HepG2 (cell line): ENCODE measurements around the gene TMEM108. TPM values are rescaled to one million over a fixed set of nuclear protein-coding genes. Genes with fewer than 3 reads are reported as not detected.

Experiments
- ATAC-seq: fragments of 200-7000 bp; cut with Tn5 transposase; 3 replicates; pipeline ENCODE4 v1.9.1; 2020; ENCODE audit warnings: mild to moderate bottlenecking, moderate library complexity
- BruUV-seq: library from RNA; stranded (reverse); fragments of 400-500 nt; replicated peaks from 2 replicates; lab custom pipeline; 2021; lab: Mats Ljungman, UMichigan
- CTCF ChIA-PET: fragments of 300-600 bp; formaldehyde crosslinking; extraction: SDS; loops from one replicate; lab custom pipeline; 2021; ENCODE audit warnings: low total read pairs, inconsistent platforms, low intra/inter-chr PET ratio; lab: Yijun Ruan, JAX
- POLR2A ChIA-PET: fragments of 350-600 bp; sonication (Branson Sonifier 250); formaldehyde crosslinking; loops from one replicate; lab custom pipeline; 2020; ENCODE audit warnings: antibody characterized with exemption, inconsistent platforms; lab: Yijun Ruan, JAX
- DNase-seq: peaks from one replicate; pipeline ENCODE4 v3.0.0-alpha.2; 2015; ENCODE audit warnings: low spot score
- FAIRE-seq: peaks from 3 replicates; lab custom pipeline; 2011; peaks lifted over from hg19 to GRCh38; lab: Jason Lieb, UNC
- H2AFZ ChIP-seq: one replicate; pipeline ENCODE4 v1.6.1; 2011; ENCODE audit warnings: low read length, inconsistent platforms
- H3K27ac ChIP-seq: fragments of 300-600 bp; 3 replicates; pipeline ENCODE4 v1.8.0; 2011; ENCODE audit warnings: mixed run types, mild to moderate bottlenecking, mixed read lengths, low read length, inconsistent platforms; ENCODE audit not compliant: insufficient read depth; ENCODE audit errors: extremely low read length
- H3K27me3 ChIP-seq, 2 experiments: fragments of 200-600 bp in 1 of 2; 2 replicates in 1 of 2; 3 replicates in 1 of 2; pipeline versions ENCODE4 v1.6.0 to v1.8.0; 2011; ENCODE audit warnings: low read length in 2 of 2, mild to moderate bottlenecking in 2 of 2, moderate library complexity in 2 of 2, inconsistent platforms in 1 of 2; ENCODE audit not compliant: insufficient read depth in 2 of 2, control insufficient read depth in 1 of 2
- H3K36me3 ChIP-seq, 2 experiments: fragments of 200-600 bp in 1 of 2; replicated peaks in 1 of 2; 2 replicates in 1 of 2; 3 replicates in 1 of 2; pipeline versions ENCODE4 v1.5.1 to v1.8.0; 2011; ENCODE audit warnings: low read length in 2 of 2, inconsistent platforms in 1 of 2; ENCODE audit not compliant: insufficient read depth in 2 of 2, control insufficient read depth in 1 of 2
- H3K4me1 ChIP-seq: 2 replicates; pipeline ENCODE4 v1.5.1; 2012; ENCODE audit warnings: low read length, inconsistent platforms; ENCODE audit not compliant: insufficient read depth
- H3K4me2 ChIP-seq: 2 replicates; pipeline ENCODE4 v1.6.0; 2011; ENCODE audit warnings: low read depth, low read length, inconsistent platforms
- H3K4me3 ChIP-seq, 3 experiments: fragments of 200-600 bp in 1 of 3; sonication (generic), shearing (Covaris generic) in 1 of 3; replicated peaks in 1 of 3; 2 replicates each; pipeline ENCODE4 v1.5.1; 2011 to 2016; ENCODE audit warnings: low read length in 3 of 3, inconsistent platforms in 2 of 3, low read depth in 2 of 3, mild to moderate bottlenecking in 2 of 3, control low read depth in 1 of 3, mixed read lengths in 1 of 3; ENCODE audit not compliant: insufficient read depth in 1 of 3
- H3K79me2 ChIP-seq: one replicate; pipeline ENCODE4 v1.6.1; 2011; ENCODE audit warnings: low read length, inconsistent platforms; ENCODE audit not compliant: insufficient read depth
- H3K9ac ChIP-seq: 2 replicates; pipeline ENCODE4 v1.6.0; 2011; ENCODE audit warnings: mild to moderate bottlenecking, low read depth, low read length, inconsistent platforms; ENCODE audit not compliant: insufficient read depth
- H3K9me3 ChIP-seq: 2 replicates; pipeline ENCODE4 v1.5.1; 2012; ENCODE audit warnings: mild to moderate bottlenecking, low read length
- H4K20me1 ChIP-seq: 2 replicates; pipeline ENCODE4 v1.6.0; 2011; ENCODE audit warnings: inconsistent platforms, mild to moderate bottlenecking, low read length, moderate library complexity; ENCODE audit not compliant: insufficient read depth
- BCL3 ChIP-seq: sonication (generic); formaldehyde crosslinking; IDR thresholded peaks from 2 replicates; pipeline ENCODE4 v1.5.1; 2020; ENCODE audit warnings: mild to moderate bottlenecking, missing genetic modification reagents, moderate library complexity
- DDIT3 ChIP-seq: sonication (generic); formaldehyde crosslinking; IDR thresholded peaks from 2 replicates; pipeline ENCODE4 v1.4.0; 2020; ENCODE audit warnings: mild to moderate bottlenecking, missing genetic modification reagents
- FOXK2 ChIP-seq: fragments of 450-650 bp; IDR thresholded peaks from 2 replicates; pipeline ENCODE4 v1.6.1; 2016
- KLF9 ChIP-seq: IDR thresholded peaks from 2 replicates; pipeline ENCODE4 v1.6.1; 2016; ENCODE audit warnings: low read depth
- NKX3-1 ChIP-seq: sonication (generic); formaldehyde crosslinking; IDR thresholded peaks from 2 replicates; pipeline ENCODE4 v1.5.0; 2020; ENCODE audit warnings: missing genetic modification reagents
- NR2F2 ChIP-seq: IDR thresholded peaks from 2 replicates; pipeline ENCODE4 v1.6.1; 2012; ENCODE audit warnings: low read depth, inconsistent platforms, borderline replicate concordance
- PAX8 ChIP-seq: sonication (generic); formaldehyde crosslinking; IDR thresholded peaks from 2 replicates; pipeline ENCODE4 v1.8.0; 2022; ENCODE audit warnings: mild to moderate bottlenecking, missing genetic modification reagents, borderline replicate concordance
- ZBTB37 ChIP-seq: sonication (generic); formaldehyde crosslinking; IDR thresholded peaks from 2 replicates; pipeline ENCODE4 v1.4.0; 2020; ENCODE audit warnings: mild to moderate bottlenecking, missing genetic modification reagents
- ZNF343 ChIP-seq: sonication (generic); formaldehyde crosslinking; IDR thresholded peaks from 2 replicates; pipeline ENCODE4 v1.4.0; 2020; ENCODE audit warnings: mild to moderate bottlenecking, missing genetic modification reagents
- ZNF350 ChIP-seq: sonication (generic); formaldehyde crosslinking; IDR thresholded peaks from 2 replicates; pipeline ENCODE4 v1.4.0; 2020; ENCODE audit warnings: mild to moderate bottlenecking, low read depth, missing genetic modification reagents, borderline replicate concordance
- ZNF652 ChIP-seq: IDR thresholded peaks from 2 replicates; pipeline ENCODE4 v1.6.1; 2016; ENCODE audit warnings: low read depth, borderline replicate concordance
- ZSCAN30 ChIP-seq: sonication (generic); formaldehyde crosslinking; IDR thresholded peaks from 2 replicates; pipeline ENCODE4 v1.5.0; 2020; ENCODE audit warnings: mild to moderate bottlenecking, missing genetic modification reagents
- WGBS: methylation state at CpG from one replicate; pipeline ENCODE4 v1.1.6; 2017; ENCODE audit warnings: low lambda C conversion rate; 5-methylcytosine and 5-hydroxymethylcytosine counted together
- in situ Hi-C: cut with HindIII; loops from 2 replicates; pipeline ENCODE4 v1.10.0; 2017; ENCODE audit warnings: low pct_unique_long_range_greater_than_20kb; ENCODE audit not compliant: extremely low pct_ligation_motif_present
- intact Hi-C: fragments of 100-400 bp; cut with micrococcal nuclease; formaldehyde crosslinking; loops from one replicate; pipeline ENCODE4 v1.10.0; 2022; ENCODE audit not compliant: unreplicated experiment
- polyA plus RNA-seq, 8 experiments: library from polyadenylated mRNA; depleted of rRNA in 3 of 8; stranded (reverse) in 7 of 8; unstranded in 1 of 8; fragments of >200 nt; fragmentation: Illumina TruSeq in 4 of 8; extraction: Trizol in 4 of 8; gene quantifications; 2 replicates each; pipeline versions ENCODE4 v1.2.1 to v1.2.3, GENCODE V29; 2011 to 2016; ENCODE audit warnings: low read depth in 4 of 8, missing spikeins in 1 of 8, mixed read lengths in 1 of 8; ENCODE audit not compliant: insufficient read depth in 1 of 8
- total RNA-seq, 5 experiments: library from RNA; depleted of rRNA; stranded (reverse); fragments of >200 nt; fragmentation: Illumina TruSeq; extraction: Trizol; gene quantifications; 2 replicates each; pipeline ENCODE4 v1.2.3, GENCODE V29; 2016; ENCODE audit warnings: low read depth in 1 of 5
- TF ChIP-seq, protein P1 (sequence below): sonication (generic); formaldehyde crosslinking; IDR thresholded peaks from 2 replicates; pipeline ENCODE4 v1.9.0; 2022; ENCODE audit warnings: missing genetic modification reagents, mild to moderate bottlenecking, borderline replicate concordance

Gene TMEM108
- total and polyA plus RNA-seq, 2 of the 13 experiments (the other 11 are each of a cell fraction or from before 2014, with no cell fraction given) = not detected

DNA sequence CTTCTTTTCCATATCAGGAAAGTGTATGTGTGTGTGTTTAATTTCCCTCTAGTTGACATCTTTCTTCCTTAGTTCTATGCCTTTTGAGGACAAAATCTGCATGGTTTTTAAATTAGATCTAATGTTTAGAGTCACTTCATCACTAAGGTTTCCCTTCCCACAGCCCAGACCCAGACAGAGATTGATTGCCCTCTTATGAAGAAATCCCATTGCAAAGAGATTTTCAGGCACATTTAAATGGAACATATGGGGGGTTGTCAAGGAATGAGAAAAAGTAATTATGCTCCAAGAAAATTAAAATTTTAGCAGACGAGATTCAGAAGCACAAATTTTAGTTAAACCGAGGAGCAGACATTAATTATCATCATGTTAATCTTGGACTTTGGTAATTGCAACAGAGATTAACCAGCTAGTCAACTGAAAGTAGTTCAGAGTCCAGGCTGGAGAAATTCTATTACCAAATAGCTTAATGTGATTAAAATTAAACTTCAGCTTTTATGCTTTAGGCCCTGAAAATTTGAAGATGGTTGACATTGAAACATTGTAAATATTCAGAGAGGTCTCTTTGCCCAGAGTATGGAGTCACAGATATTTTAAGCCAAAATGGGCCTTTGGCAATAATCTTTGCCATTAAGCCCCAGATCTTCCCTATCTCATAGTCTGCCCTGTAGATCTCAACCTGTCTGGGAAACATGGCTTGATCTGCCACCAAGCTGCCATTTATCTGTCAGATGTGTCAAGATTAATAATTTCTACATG is 143.4 kb downstream of the TMEM108 start:
- ChIA-PET CTCF (no interaction called here), POLR2A (no interaction called here)
- Histone ChIP-seq H3K36me3 (no peaks in the 10 kb centered on the region), H3K4me1 (no peaks in the 10 kb centered on the region), H3K79me2 (no peaks in the 10 kb centered on the region)
- WGBS = 0% methylated on average over 2 of the region's 2 CpGs
- intact Hi-C loops = no loop called here
- no peak for TF ChIP-seq ZNF652 (CRISPR knock-in tag)
- TF ChIP-seq NR2F2 = no peak
- TF ChIP-seq FOXK2 = no peak
- no peak for TF ChIP-seq NKX3-1
- TF ChIP-seq ZNF350 (CRISPR knock-in tag) = no peak
- TF ChIP-seq ZNF343 (CRISPR knock-in tag) = no peak
- TF ChIP-seq, all 625 proteins: peak for 0
- in situ Hi-C loops = no loop called here
- no peaks in the 10 kb centered on the region for H3K9me3 ChIP-seq
- BruUV-seq = no TSS peak
- no peak overlapping the region for H2AFZ ChIP-seq
- H3K4me2 ChIP-seq = no peak overlapping the region
- no peaks in the 10 kb centered on the region for H4K20me1 ChIP-seq
- no peak overlapping the region for H3K4me3 ChIP-seq
- no peak for FAIRE-seq
- no peak overlapping the region for H3K9ac ChIP-seq
- no peak for ATAC-seq
- peaks cover 0 to 5% of the 10 kb centered on the region in 2 experiments; a peak in 2 of 5 replicates for H3K27me3 ChIP-seq
- DNase-seq = no peak
- H3K27ac ChIP-seq = no peak overlapping the region

DNA sequence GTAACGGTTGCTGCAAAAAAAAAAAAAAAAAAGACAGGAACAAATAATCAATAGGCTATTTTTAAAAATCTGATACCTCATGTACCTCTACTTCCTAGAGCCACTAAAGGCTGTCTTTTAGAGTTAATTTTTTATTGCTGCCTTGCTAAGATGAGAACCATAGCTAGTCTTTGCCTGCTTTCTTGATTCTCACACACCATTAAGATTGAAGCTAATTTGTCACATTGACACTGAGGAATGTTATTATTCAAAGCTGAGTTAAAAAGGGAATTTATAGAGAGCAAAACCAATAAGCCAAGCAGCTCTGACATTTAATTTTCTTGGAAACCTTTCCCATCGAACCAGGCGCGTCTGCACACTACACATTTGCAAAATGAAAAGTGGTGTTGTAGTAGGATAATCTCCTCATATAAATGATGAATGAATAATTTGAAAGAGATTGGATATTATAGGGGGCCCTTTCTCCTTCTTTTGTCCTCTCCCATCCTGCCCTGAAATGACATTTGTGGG is 149.7 kb downstream of the TMEM108 start:
- Histone ChIP-seq H4K20me1 (no peaks in the 10 kb centered on the region), H3K36me3 (no peaks in the 10 kb centered on the region), H3K27me3 (peaks cover 0 to 8% of the 10 kb centered on the region in 2 experiments; a peak in 2 of 5 replicates), H3K27ac (no peak overlapping the region), H3K4me2 (no peak overlapping the region), H2AFZ (no peak overlapping the region), H3K4me1 (no peaks in the 10 kb centered on the region), H3K9ac (no peak overlapping the region), H3K4me3 (no peak overlapping the region), H3K9me3 (no peaks in the 10 kb centered on the region), H3K79me2 (no peaks in the 10 kb centered on the region)
- ChIA-PET CTCF (no interaction called here), POLR2A (no interaction called here)
- ATAC-seq (no peak), DNase-seq (no peak), FAIRE-seq (no peak)
- in situ Hi-C loops = no loop called here
- 68% methylated on average over 4 of the region's 4 CpGs for WGBS
- BruUV-seq = no TSS peak
- intact Hi-C loops = no loop called here
- TF ChIP-seq, protein P1, sequence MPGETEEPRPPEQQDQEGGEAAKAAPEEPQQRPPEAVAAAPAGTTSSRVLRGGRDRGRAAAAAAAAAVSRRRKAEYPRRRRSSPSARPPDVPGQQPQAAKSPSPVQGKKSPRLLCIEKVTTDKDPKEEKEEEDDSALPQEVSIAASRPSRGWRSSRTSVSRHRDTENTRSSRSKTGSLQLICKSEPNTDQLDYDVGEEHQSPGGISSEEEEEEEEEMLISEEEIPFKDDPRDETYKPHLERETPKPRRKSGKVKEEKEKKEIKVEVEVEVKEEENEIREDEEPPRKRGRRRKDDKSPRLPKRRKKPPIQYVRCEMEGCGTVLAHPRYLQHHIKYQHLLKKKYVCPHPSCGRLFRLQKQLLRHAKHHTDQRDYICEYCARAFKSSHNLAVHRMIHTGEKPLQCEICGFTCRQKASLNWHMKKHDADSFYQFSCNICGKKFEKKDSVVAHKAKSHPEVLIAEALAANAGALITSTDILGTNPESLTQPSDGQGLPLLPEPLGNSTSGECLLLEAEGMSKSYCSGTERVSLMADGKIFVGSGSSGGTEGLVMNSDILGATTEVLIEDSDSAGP = no peak
- TF ChIP-seq BCL3 (CRISPR knock-in tag) (no peak), KLF9 (no peak), PAX8 (CRISPR knock-in tag) (no peak), DDIT3 (CRISPR knock-in tag) (no peak), ZSCAN30 (CRISPR knock-in tag) (no peak), ZBTB37 (CRISPR knock-in tag) (no peak)
